HEK293T (cell line): Measurements from ENCODE around the gene DOCK3.

Experiments
- ARNT ChIP-seq: fragments of 450-650 bp; IDR thresholded peaks from 2 replicates; pipeline ENCODE4 v1.6.1; 2017; ENCODE audit warnings: mild to moderate bottlenecking
- BHLHE40 ChIP-seq: fragments of 450-650 bp; IDR thresholded peaks from 2 replicates; pipeline ENCODE4 v1.6.1; 2016; ENCODE audit warnings: mild to moderate bottlenecking, moderate library complexity, borderline replicate concordance
- FOXK2 ChIP-seq: fragments of 450-650 bp; IDR thresholded peaks from 2 replicates; pipeline ENCODE4 v1.6.1; 2016; ENCODE audit warnings: mild to moderate bottlenecking
- LEF1 ChIP-seq: fragments of 450-650 bp; IDR thresholded peaks from 2 replicates; pipeline ENCODE4 v1.6.1; 2017; ENCODE audit warnings: mild to moderate bottlenecking, borderline replicate concordance
- PKNOX1 ChIP-seq: fragments of 450-650 bp; IDR thresholded peaks from 2 replicates; pipeline ENCODE4 v1.6.1; 2016
- SP1 ChIP-seq: fragments of 450-650 bp; IDR thresholded peaks from 2 replicates; pipeline ENCODE4 v1.6.1; 2017

GRCh38 chr3:50853936-50854335 lies 179.2 kb downstream of the DOCK3 start:
- TF ChIP-seq FOXK2 (no peak), SP1 (no peak), PKNOX1 (no peak), LEF1 (no peak), BHLHE40 (no peak), ARNT (no peak)
